Urothelium cell line (cell line): ENCODE data around the gene NCF2.
A peak's percentile ranks its signal among the peaks of the same experiment; 100 is the strongest.

Experiments
- DNase-seq: peaks from one replicate; pipeline ENCODE4 v3.0.0; 2011; ENCODE audit warnings: low spot score, mixed read lengths
- FAIRE-seq: peaks from 2 replicates; lab custom pipeline; 2011; peaks lifted over from hg19 to GRCh38; lab: Jason Lieb, UNC

Gene NCF2

DNA sequence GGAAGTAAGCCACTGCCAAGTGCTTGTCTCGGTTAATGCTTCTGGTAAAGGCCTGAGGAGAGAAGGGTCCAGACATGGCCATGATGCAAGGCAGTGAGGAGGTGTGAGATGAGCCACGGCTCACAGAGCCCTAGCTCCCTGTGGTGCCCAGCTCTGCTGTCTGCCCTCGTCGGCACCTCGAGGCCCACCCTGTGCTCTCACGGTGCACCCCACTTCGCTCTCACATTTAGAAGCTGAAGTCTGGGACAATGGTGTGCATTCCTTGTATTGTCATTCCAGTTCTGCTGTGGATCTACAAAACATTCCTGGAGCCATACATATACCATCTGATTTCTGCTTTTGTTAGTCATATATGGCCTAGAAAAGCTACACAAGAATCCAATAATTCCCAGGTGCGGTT is 3.3 kb downstream of the NCF2 start:
- DNase-seq (no peak), FAIRE-seq (no peak)

DNA sequence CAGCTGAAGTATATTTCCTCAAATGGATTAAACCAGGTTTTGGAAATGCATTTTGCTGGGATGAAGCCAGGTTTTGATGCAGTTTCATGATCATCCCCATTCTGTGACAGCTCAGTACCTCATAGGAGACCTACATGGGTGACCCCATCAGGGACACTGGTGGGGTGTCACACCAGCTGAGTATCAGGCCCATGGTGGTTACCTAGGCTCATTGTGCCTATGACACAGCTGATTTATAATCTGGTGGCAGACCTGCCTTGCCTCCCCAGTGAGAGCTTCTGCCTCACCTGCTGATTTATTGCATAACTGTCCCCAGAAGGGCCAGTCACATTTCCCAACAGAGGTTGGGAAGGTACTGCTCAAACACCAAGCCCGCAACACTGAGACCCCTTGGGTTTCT is 3.8 kb downstream of the NCF2 start:
- DNase-seq (no peak), FAIRE-seq (no peak)

DNA sequence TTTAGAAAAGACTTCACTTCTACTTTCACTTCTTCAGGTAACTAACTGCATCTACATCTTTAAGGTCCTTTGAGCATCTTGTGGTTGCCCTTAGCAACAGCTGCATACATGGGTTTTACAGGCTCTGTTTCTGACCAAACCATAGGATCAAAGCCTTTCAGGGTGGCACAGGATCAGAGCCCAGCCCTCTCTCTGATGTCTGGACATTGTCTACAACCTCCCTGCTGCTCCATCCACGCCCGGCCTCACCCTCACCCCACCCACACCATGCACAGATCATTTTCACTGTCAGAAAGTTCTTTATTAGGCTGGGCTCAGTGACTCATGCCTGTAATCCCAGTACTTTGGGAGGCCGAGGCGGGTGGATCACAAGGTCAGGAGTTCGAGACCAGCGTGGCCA is 5.2 kb downstream of the NCF2 start:
- DNase-seq (no peak), FAIRE-seq (no peak)

DNA sequence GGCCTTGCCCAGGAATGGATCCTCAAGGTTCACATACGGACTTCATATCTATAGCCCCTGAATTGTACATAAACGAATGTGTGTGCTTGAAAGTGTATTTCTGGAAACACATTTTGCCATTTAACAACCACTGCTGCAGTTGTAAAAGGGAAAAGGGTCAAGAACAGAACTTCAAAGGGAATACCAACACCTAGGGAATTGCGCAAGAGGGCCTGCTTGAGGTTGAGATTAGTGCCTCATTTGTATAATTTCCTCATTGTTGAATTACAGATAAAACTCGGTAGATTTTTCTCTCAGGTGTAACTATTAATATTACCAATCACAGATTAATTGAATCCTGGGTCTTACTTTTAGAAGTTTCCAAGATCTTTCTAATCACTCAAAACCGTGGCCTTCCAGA is 6.1 kb downstream of the NCF2 start:
- no peak for FAIRE-seq
- no peak for DNase-seq

DNA sequence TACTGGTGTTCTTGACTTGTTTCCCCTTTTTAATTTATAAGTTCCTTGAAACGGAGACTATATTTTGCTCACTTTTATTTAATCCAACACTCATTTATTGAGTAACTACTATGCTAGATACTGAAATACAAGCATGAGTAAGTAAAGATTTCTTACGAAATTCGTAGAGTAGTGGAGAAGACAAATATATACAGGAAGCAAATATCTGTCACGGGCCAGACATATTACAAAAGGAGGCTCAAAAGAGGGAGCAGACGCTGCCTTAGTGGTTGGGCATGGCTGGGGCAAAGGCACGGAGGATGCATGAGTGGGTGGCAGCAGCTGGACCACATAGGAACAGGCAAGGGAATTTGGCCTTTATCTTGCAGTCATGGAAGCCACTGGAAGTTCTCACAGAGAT is 6.8 kb downstream of the NCF2 start:
- FAIRE-seq, result no peak

DNA sequence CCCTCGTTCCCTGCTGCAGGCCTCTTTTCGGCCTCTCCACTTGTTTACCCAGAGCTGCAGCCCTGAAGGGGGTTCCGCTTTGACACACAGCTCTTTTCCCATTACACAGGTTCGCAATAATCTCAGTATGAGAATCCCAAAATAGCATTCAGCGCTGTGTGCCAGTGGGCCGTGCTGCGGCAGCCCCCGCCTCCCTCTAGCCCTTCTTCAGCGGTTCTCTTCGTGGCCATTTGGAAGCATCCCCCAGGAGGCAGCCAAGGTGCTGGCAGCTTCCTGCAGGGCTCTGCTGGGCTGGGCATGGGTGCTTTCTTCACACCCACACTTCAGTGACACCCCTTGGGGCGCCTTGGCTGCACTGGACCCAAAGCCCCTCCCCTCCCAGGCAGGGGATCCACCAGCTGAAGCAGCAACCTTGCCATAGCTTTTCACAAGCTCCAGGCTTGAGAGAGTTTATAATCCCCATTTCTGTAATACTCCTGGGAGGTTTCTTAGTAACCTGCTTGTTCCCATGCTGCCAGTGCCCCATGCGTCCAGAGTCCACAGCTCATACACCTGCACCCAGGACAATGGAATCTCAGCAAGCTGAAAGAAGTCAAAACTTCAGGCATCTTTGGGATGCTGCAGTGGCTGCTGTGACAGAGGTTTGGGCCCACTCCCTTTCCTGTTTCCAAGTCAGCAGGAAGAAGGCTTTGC is 8.1 kb downstream of the NCF2 start:
- DNase-seq, result no peak
- FAIRE-seq, result no peak

More for the DNA sequence above, 6.8 kb downstream of the NCF2 start:
- DNase-seq, result no peak

- DNase-seq, result peak; percentile 49
- no peak for FAIRE-seq
These were observed 10.0 kb downstream of the NCF2 start for GRCh38 chr1:183580281-183580682.

DNA sequence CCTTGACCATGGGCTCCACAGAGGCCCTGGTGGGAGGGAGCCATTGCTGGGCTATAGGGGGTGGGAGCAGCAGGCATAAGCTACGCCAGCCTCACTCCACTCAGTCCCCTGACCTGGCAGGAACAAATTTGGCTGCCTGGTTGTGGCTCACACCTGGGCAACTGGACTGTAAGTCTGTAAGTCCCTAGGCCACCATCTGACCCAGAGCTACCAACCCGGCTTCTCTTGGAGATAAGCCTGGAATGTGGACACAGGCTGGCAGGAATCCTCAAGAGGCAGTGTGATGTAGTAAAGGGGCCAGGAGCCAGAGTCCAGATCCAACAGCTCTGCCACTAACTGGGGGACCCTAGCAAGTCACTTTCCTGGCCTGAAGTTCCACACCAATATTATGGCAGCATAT is 11.4 kb downstream of the NCF2 start:
- DNase-seq (no peak), FAIRE-seq (no peak)

- FAIRE-seq (no peak), DNase-seq (no peak)
These were observed 12.3 kb downstream of the NCF2 start for GRCh38 chr1:183577897-183578465.

DNA sequence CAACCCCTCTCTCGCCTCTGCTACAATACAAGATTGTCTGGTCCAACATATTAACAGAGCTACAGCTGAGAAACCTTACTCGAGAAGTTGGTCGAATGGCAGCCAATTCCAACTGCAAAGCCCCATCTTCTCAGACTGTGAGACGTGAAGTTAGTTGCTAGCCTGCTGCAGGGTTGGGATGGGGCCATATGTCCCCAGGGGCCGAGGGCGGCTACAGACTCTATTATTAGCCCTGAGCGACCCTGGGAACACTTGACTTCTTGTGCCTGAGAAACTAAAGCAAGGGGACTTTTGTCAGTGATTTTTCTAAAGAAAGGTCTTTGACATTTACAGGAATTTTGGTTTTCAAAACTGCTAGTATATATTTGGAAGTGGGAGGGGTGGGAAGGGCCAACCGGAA is 13.7 kb downstream of the NCF2 start:
- FAIRE-seq, result no peak

GRCh38 chr1:183575606-183576005 is 14.7 kb downstream of the NCF2 start:
- FAIRE-seq, result no peak
- DNase-seq, result no peak

More for the DNA sequence above, 13.7 kb downstream of the NCF2 start:
- no peak for DNase-seq

- DNase-seq (no peak), FAIRE-seq (no peak)
These were observed 17.5 kb downstream of the NCF2 start for GRCh38 chr1:183572721-183573120.

DNA sequence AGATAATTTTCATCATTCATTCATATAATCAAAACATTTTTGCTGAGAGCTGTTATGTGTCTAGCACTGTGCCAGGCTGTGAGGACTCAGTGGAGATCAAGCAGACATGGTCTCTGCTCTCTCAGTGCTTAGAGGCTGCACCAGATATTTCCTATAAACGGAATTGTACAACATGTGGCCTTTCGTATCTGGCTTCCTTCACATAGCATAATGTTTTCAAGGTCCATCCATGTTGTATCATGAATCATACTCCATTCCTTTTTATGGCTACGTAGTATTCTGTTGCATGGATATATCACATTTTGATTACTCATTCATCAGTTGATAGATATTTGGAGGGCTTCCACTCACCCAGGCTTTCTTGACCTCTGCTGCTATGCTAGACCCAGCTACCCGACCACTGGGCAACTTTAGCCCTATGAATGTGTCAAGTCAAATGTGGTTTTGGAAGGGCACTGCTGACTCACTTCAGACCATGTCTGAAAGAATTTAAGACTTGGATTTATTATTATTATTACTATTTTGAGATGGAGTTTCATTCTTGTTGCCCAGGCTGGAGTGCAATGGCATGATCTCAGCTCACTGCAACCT is 18.5 kb downstream of the NCF2 start:
- FAIRE-seq (no peak), DNase-seq (no peak)

- DNase-seq, result no peak
- FAIRE-seq, result no peak
These were observed 19.8 kb downstream of the NCF2 start for GRCh38 chr1:183570451-183570850.

GRCh38 chr1:183569801-183570200 is 20.5 kb downstream of the NCF2 start:
- no peak for DNase-seq
- FAIRE-seq, result no peak

DNA sequence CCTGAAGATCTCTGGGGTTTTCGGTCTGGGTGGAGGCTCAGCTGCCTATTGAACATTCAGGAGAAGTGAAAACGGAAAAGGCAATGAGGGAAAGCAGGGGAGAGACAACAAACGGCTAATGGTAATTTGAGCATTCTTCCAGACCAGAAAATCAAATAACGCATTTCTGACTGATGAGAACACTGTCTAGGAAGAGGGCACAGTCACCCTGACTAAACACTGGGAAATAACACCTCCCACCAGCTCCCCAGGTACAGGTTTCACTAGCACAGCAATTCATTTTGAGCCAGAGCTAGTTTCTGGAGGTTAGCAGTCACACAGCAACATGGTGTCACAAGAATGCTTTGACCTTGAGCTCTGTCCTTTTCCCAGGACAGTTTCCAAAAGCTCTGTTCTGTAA is 21.1 kb downstream of the NCF2 start:
- FAIRE-seq, result no peak
- DNase-seq, result peak; percentile 67

DNA sequence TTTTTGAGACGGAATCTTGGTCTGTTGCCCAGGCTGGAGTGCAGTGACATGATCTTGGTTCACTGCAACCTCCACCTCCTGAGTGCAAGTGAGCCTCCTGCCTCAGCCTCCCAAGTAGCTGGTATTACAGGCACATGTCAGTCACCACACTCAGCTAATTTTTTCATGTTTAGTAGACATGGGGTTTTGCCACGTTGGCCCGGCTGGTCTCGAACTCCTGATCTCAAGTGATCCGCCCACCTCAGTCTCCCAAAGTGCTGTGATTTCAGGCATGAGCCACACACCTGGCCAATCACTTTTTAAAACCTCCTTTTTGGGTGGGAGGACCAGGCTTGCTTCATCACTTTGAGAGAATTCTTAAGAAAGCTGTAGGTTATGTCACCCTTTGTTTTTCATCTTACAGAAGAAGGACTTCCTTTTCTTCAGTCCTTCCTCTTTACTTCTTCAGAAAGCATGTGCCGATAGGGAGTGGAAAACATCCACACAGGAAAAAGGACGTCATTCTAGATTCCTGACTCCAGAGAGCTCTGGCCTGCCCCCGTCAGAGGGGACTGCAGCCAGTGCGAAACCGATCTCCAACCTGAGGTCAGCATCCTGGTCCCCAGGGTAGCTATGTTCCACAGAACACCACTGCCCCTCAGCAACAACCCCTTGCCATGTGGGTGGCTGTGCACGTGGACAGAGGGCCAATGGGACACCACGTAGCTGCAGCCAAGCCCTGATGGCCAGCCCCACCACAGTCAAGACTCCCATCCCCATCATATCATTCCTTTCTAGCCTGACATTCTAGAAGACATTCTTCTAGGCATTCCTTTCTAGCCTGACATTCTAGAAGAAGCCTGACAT is 21.9 kb downstream of the NCF2 start:
- DNase-seq (peak; percentile 35), FAIRE-seq (no peak)

DNA sequence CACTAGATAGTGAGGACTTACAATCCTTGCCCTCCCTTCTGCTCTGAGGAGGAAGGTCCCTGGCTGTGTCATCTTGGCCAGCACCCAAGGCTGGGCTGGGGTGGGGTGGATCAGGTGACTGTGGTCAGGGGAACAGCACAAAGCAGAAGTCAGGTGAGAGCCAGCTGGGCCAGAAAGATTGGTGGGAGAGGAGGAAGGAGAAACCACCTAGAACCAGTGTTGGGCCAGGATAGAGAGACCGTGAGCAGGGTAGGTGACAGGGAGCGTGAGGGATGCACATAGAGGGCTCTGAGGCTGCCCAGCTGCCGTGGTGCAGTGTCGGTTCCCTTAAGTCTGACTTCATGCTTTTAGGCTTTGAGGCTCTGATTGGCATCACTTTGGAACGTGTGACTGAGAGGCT is 22.7 kb downstream of the NCF2 start:
- DNase-seq (peak; percentile 88), FAIRE-seq (peak; percentile 30)

DNA sequence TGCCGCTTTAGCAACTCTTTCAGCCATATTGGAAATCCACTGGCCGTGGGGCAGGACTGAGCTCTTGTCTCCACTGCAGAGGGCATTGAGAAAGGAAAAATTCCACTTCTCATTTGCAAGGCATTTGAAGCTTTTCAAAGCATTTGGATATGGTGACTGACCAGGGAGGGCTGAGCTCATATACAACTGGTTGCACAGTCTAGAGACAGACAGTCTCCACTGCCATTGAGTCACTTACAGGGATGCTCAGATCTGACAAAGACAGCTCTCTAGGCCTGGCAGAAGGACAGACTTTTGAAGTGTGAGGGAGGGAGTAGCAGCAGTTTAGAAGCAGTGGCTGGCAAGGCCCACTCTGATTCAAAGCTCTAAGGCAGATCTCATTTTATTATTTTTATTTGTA is 24.2 kb downstream of the NCF2 start:
- no peak for DNase-seq
- FAIRE-seq, result no peak

DNA sequence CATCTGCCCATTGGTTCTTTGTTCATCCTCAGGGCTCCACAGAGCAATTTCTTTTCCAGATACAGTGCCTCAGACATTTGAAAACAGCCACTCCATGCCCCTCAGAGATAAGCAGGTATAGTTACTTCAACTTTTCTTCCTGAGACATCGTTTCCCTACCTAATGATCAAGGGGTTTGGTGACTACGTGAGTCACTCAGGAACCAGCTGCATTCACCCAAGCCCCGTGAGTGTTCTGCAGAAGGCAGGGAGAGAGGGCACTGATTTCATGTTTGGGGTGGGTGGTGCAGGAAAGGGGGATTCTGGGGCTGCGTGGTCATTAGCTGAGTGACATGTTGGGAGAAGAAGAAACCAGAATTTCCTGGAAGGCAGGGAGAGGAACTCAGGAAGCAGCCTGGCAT is 25.0 kb downstream of the NCF2 start:
- DNase-seq (no peak), FAIRE-seq (no peak)

GRCh38 chr1:183562701-183563100 is 27.6 kb downstream of the NCF2 start:
- FAIRE-seq (no peak), DNase-seq (no peak)

DNA sequence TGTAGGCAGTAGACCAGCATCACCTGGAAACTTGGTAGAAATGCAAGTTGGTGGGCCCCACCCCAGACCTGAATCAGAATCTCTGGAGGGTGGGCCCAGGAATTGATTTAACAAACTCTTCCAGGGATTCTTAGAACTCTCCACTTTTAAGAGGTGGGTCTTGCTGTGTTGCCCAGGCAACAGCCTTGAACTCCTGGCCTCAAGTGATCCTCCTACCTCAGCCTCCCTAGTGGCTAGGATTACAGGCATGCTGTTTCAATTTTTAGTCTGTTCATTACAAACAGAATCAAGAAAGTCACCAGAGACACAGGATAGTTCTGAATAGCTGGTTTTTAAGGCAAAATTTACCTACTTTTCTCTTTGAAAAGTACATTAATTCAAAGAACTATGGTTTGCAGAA is 31.2 kb downstream of the NCF2 start:
- no peak for FAIRE-seq
- no peak for DNase-seq
